Stimulated activated CD8-positive, alpha-beta memory T cell treated with anti-CD3 and anti-CD28 coated beads, Interleukin-15, amount 100 ng/mL, for 48 hours (primary cell): ENCODE measurements around the gene DDX23.

Source experiments
- DNase-seq, 2 donors: peaks; one replicate each; pipeline ENCODE4 v3.0.0-alpha.2; 2020; ENCODE audit warnings: low read depth in 2 of 2

Gene DDX23

DNA sequence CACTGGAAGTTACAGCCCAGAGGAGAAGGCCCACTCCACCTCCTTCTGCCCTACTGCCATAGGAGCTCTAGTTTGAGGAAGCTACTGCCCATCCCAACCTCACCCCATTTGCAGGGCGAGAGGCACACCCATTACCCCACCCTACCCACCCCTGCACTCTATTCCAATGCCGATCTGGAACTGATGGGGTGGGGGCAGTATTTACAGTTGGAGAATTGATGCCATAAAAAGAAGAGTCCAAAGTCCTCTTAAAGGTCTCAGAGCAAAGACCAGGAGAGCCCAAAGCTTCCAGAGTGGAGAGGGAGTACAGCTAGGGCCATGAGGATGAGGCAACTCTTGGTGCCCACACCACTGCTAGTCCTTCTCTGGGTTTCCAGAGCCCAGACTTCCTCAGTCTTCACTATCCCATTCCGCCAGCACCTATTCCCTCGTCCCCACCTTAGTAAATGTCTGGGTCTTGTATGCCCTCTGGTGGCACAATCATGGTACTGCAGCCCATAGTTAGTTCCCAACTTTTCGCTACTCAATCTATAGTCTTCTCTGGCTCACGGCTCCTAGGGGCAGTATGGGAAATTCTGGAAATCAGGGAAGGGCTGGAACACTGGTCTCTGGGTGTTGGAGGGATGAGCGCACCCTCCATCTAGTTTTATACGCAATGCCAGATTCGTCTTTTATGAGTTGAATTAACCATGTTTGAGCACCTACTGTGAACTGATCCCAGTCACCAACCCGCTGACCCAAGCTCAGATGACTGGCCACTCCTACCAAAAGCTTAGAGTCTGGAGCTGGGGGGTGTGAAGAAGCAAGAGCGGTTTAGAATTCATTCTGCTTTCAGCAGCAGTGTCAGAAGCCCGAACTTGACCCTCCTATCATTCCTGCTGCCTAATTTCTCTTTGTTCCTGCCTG lies 56.2 kb downstream of the DDX23 start:
- DNase-seq = no peak

DNA sequence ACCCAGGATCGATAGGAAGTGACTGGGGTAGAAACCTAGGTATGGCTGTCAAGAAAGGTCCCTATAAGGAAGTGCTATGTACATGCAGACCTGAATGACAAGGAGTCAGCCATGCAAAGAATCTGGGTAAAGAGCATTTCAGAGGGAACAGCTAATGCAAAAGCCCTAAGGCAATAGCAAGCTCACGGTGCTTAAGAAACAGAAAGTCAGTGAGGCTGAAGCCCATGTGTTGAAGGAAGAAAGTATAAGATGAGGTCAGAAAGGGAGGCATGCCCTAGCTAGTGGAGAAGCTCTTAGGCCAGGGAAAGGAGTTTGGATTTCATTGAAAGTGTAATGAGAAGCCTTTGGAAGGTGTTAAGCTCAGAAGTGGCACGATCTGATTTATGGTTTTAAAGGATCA lies 57.1 kb downstream of the DDX23 start:
- DNase-seq = no peak

DNA sequence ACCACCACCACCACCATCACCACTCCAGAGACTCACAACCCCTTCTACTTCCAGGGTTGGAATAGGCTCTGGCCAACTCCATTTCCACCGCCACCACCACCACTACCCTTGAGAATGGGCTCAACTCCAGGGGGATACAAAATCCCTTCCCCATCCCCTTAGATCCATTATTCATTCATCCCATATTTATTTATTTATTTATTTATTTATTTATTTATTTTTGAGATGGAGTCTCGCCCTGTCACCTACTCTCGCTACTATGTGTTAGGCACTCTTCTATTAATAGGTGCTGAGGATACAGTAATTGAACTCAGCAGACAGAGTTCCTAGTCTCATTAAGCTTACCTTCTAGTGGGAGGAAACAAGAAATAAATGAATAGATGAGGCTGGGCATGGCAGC lies 58.3 kb downstream of the DDX23 start:
- no peak for DNase-seq

DNA sequence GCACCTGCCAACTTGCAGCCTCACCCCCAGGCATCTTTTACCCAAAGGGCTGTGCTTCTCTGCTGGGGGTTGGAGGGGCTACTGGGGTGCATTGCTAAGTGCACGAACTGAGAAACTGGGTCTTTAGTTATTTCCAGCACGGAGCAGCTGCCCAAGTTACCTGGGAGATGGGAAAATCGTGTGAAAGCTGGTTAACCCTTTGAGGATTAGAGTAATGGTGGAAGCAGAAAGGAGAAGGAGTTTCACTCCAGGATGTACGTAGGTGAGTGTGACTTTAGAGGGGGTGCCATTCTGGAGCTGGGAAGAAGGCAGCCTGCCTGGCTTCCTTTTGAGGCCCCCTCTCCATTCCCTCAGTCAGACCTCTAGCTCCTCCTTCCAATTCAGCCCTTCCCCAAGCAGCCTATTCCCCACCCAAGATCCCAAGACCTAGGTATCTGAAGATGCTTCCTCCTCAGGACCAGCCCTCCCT lies 62.1 kb downstream of the DDX23 start:
- DNase-seq = no peak

DNA sequence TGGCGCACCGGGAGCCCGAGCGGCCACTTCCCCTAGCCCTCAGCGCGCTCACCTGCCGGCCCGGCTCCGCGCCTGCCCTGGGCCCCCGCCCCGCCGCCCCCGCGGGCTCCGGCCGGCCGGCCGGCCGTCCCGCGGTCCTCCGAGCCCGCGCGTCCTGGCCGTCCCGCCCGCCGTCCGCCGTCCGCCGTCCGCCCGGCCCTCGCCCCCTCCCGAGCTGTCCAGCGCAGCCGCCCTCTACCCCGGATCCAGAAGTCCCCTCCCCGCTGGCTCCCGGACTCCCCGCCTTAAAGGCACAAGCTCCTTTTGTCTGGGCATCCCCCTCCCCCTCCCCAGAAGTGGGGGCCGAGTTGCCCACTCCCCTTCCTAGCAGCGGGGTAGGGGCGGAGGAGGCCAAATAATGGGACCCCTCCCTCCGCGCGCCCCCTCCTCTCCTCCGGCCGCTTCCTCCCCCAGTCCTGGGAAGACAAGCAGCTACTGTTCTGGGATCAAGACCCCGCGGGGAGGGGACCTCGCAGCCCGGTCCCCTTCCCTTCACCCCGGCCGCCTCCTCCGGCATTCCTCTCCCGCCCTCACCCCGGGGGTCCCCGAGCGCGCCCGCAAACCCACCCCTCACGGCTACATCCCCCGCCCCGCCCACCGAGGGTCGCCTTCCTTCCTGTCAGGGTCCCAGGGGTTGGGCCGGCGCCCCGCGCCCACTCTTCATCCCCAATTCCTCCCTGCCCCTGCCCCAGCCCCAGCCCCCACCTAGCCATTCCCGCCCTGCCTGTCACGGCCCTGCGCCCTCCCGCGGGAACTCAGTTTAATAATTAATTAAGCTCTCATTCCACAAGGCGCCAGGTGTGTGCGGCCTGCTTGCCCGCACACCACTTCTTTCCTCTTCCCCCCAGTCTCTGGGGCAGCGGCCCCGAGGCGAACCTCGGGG lies 62.8 kb downstream of the DDX23 start, which contains the start of gene ADCY6:
Gene ADCY6 (minus strand): TSS at position 236 of the 922 bp plus-strand sequence. CDS start 5,655 bp downstream, outside the sequence.
- DNase-seq = no peak

DNA sequence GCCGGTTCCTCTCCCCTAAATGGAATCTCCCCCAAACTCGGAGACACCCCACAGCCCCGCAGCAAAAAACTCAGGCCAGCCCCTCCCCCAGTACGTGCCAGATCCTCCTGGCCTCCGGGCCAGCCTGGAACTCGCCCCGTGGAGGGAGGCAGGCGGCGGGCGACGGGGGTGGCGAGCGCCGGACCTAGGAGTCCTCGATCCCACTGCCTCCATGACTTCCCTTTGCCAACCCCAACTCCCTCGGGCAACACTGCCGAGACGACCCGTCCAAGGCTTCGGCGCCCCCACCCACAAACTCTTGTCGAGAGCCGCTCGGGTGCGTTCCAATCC lies 63.5 kb downstream of the DDX23 start:
- DNase-seq = no peak

DNA sequence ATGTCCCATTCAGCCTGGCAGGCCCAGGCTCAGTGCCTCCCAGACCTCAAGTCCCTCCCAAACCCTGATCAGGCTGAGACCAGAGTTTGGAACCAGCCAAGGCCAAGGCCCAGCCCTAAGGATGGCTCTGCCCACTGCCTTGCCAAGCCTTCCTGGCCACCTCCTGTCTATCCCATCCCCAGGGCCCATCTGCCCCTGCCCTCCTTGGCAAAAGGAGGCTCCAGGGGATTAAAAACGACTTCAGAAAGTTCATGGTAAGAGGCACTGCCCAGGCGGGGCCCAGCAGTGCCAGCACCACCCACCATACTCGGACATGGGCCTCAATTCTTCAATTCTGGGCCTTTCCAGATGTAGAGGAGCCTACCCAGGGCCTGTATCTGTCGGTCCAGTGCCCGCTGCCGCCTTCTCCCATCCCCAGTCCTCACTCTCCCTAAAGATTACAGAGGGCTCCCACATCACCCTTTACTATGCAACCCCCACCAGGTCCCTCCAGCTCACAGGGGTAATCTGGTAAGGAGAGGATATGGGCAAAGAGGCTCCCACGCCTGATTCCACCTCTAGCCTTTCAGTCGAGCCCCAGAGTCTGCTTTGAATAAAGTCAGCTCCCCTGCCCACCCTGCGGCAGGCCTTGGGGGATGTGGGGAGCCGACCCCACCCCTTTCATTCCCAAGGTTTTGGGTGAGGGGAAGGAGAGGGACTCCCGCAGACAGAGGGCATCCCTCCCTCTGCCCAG lies 64.0 kb downstream of the DDX23 start:
- no peak for DNase-seq

DNA sequence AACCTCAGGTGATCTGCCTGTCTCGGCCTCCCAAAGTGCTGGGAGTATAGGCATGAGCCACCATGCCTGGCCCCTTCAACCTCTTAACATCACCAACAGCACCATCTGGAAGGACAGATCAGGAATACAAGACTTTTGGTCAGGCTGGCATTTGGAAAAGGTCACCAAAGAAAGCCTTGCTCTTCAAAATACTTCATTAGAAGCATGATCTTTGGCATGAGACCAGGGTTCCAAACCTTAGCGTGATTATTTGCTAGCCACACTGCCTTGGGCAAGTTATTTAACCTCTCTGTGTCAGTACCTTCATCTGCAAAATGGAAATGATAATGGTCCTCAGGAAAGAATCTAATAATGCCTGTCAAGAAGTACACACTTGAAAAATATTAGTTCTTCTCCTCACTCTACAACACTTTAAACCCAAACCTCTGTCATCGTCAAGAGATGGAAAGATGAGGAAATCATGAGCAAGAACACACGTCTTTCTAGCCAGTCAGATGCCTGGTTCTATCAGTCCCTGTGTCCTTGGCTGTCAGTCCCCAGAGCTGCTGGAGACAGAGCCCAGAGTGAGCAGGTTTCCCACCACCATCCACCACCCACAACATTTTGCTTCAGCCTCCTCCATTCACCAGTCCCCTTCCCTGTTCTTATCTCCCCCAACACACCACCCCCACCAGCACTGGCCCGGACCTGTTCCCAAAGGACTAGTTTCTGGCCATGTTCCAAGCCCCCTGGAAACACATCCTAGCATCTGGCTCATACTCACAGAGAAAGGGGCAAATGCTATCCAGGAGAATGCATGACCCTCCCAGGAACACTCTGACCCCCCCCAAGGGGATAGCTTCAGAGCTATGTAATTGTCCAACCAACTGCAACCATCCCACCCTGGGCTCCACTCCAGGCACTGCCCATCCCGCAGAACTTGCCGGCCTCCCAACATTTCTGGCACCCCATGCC lies 65.1 kb downstream of the DDX23 start:
- no peak for DNase-seq

DNA sequence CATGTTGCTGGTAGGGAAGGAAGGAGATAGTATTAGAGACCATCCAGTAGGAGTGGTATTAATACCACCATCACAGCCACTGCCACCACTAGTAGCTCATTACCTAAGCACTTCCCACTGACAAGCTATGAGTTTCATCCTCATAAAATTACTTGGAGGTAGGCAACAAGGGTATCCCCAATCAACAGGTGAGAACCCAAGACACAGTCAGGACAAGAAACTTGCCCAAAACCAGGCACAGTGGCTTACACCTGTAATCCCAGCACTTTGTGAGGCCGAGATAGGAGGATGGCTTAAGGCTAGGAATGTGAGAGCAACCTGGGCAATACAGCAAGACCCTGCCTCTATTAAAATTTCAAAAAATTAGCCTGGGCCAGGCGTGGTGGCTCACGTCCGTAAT lies 68.5 kb downstream of the DDX23 start:
- no peak for DNase-seq

DNA sequence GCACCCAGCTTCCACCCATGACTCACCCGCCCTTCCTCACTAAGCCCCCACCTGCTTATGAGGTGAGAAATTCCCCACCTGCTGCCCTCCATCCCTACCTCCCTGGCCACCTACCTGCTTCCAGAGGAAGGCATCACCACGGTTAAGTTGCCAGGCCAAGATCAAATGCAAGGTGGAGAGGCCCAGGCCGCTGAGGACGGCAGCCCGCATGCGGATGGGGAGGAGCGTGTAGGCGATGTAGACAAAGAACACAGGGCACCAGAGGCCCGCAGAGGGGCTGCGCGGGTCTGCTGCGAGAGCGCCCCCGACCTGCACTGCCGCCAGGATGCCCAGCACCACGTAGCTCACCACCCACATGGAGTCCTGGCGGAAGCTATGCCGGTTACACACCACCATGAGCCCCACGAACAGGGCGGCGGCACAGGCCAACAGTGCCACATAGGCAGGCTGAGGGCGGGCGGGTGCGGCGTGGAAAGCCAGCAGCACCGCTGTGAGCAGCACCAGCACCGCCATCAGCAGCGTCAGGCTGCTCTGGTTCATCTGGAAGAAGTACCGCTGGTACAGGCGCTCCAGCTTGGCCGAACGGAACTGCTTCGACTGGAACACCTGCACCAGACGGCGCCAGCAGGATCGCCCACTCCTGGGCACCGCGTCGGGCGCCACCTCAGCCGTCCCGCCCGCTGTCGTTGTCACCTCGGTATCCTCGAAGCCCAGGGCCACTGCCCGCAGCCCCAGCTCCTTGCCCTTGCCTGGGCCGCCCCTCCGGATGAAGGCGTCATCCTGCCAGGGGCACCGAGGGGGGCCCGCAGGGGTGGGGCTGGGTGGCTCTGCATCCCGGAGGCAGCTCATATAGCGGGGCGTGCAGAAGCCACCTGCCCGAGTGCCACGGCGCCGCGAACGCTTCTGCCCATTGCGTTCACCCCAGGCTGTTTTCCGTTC lies 69.2 kb downstream of the DDX23 start:
- DNase-seq = no peak

DNA sequence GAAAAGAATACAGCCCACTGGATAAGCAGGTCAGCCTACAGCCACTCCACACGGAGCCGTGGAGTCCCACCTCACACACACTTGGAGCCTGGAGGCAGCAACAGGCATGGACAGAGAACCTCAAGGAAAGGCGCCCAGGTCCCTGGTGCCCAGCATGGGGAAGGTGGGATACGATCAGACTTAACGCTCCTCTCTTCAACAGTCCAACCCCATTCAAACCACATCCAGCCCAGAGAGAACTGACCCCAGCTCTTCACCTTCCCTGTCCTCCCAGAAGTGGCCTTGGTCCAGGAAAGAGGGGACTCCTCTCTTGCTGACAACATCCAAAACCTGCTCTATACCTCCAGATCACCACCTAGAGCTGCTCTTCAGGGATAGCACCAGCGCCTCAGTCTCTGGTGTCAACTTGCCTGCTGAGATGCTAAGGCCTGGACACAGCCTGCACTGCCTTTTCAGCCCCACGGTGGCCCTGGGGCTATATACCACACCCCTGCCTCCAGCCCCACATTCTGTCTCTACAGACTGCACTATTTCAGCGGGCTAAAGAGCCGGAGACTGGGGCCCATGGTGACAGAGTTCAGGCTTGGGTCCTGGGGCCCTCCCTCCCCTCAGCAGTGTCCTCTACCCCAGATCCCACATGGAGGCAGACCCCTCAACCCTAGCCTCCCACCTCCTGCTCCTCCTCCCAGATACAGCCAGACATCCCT lies 70.1 kb downstream of the DDX23 start:
- DNase-seq = no peak

DNA sequence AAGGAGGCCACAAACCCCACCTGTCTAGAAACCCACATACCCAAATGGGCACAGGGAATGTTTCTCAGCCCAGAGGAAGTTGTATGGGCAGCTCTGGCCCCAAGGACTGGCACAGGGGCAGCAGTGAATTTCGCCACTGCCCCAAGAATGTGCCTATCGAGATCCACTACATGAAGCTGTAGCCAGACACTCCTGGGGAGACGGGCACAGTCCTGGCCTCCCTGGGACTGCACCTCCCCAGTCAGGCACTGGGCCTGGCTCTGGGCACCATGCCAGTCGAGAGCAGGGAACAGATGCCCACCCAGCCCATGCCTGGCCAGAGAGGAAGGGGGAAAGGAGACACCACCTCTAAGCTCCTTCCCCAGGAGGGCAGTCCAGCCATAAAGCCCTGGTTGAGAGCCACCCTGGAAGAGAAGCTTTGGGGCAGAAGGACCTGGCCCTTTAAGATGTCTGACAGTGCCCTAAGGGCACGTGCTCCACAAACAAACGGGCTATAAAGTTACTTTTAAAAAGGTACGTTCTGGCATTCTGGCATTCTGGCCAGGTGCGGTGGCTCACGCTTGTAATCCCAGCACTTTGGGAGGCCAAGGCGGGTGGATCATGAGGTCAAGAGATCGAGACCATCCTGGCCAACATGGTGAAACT lies 71.5 kb downstream of the DDX23 start:
- no peak for DNase-seq

DNA sequence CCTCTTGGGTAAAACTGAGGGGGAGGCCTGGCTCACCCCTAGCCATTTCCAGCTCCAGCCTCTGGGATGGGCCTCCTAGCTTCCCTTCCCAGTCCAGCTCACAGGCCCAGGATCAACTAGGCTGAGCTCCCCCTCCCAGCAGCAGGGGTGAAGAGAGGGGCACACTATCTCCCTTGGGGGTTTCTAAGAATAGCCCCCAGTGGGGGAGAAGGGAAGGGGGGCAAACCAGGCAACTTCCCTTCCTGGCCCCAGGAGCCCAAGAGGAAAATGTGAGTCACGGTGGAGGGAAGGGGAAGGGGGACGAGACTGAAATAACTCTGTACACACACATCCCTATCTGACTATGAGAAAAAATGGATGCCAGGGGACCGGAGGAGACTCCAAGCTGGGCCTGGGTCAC lies 72.1 kb downstream of the DDX23 start:
- no peak for DNase-seq
